ENCODE measurements around the gene SNAP29.

Gene SNAP29

GRCh38 chr22:20852503-20852902 is 6.3 kb upstream of the SNAP29 start:
- POLR2A ChIA-PET = no interaction called here

GRCh38 chr22:20853236-20853660 is 5.6 kb upstream of the SNAP29 start:
- ChIA-PET POLR2A (interaction anchor here (0.8 kb wide), 1 partner anchor 129 kb away, joined by 3 read pairs; the partner anchor contains the start of gene LZTR1), CTCF (interaction anchor here (1.3 to 2.0 kb wide), 4 partner anchors 8 to 69 kb away, joined by 3 to 6 read pairs (median 4); no protein-coding TSS in a partner anchor)
- Histone ChIP-seq H3K4me1 (ENCODE audit: control insufficient read depth, insufficient read depth, low read length) (0 out of 2 replicates have a peak, but pooled peaks cover 2% of the 10 kb centered on the region), H3K9me3 (ENCODE audit: control insufficient read depth, insufficient read depth, low read depth, low read length) (no peaks in the 10 kb centered on the region), H3K27ac (ENCODE audit: extremely low read depth, low read depth, low read length) (no peak overlapping the region), H3K36me3 (ENCODE audit: control insufficient read depth in 2 of 2, insufficient read depth in 1 of 2, low read length in 2 of 2) (no peaks in the 10 kb centered on the region), H3K4me3 (ENCODE audit: low read depth, low read length) (no peak overlapping the region)
- TF ChIP-seq ZNF274 (IDR thresholded peaks at IDR 0.05; ENCODE audit: low read length) (no peak), ZNF274 (tag by site-specific recombination; IDR thresholded peaks at IDR 0.05; ENCODE audit: borderline replicate concordance) (no peak), ZNF138 (tag by site-specific recombination; IDR thresholded peaks at IDR 0.05; ENCODE audit: borderline replicate concordance) (no peak), ZNF148 (tag by site-specific recombination; IDR thresholded peaks at IDR 0.05; ENCODE audit: borderline replicate concordance) (no peak), ZNF112 (tag by site-specific recombination; IDR thresholded peaks at IDR 0.05) (no peak), ZNF707 (tag by site-specific recombination; IDR thresholded peaks at IDR 0.05) (no peak), ZNF624 (tag by site-specific recombination; IDR thresholded peaks at IDR 0.05) (no peak)

More at GRCh38 chr22:20852503-20852902, 6.3 kb upstream of the SNAP29 start:
- Histone ChIP-seq H3K4me3 (ENCODE audit: low read depth, low read length) (no peak overlapping the region), H3K27ac (ENCODE audit: extremely low read depth, low read depth, low read length) (no peak overlapping the region), H3K4me1 (ENCODE audit: control insufficient read depth, insufficient read depth, low read length) (0 out of 2 replicates have a peak, but pooled peaks cover 2% of the 10 kb centered on the region), H3K9me3 (ENCODE audit: control insufficient read depth, insufficient read depth, low read depth, low read length) (no peaks in the 10 kb centered on the region), H3K36me3 (ENCODE audit: control insufficient read depth in 2 of 2, insufficient read depth in 1 of 2, low read length in 2 of 2) (no peaks in the 10 kb centered on the region)
- CTCF ChIA-PET = interaction anchor here (1.9 to 2.0 kb wide), 2 partner anchors 33 to 49 kb away, joined by 5 to 6 read pairs; no protein-coding TSS in a partner anchor
- TF ChIP-seq ZBTB21 (tag by site-specific recombination; IDR thresholded peaks at IDR 0.05) (no peak), ZNF133 (tag by site-specific recombination; IDR thresholded peaks at IDR 0.05) (peak; percentile 64)

- Histone ChIP-seq H3K4me3 (ENCODE audit: low read depth, low read length) (peak overlapping the region; percentile 73), H3K27ac (ENCODE audit: extremely low read depth, low read depth, low read length) (no peak overlapping the region), H3K9me3 (ENCODE audit: control insufficient read depth, insufficient read depth, low read depth, low read length) (no peaks in the 10 kb centered on the region), H3K36me3 (ENCODE audit: control insufficient read depth in 2 of 2, insufficient read depth in 1 of 2, low read length in 2 of 2) (peaks cover 0 to 8% of the 10 kb centered on the region in 2 experiments; a peak in 1 of 3 replicates), H3K4me1 (ENCODE audit: control insufficient read depth, insufficient read depth, low read length) (0 out of 2 replicates have a peak, but pooled peaks cover 2% of the 10 kb centered on the region)
- CTCF ChIA-PET = interaction anchor here (0.6 to 0.8 kb wide), 3 partner anchors 27 to 52 kb away, joined by 3 to 4 read pairs (median 3); no protein-coding TSS in a partner anchor
- POLR2A ChIA-PET = interaction anchor here (0.5 to 1.0 kb wide), 3 partner anchors 10 to 146 kb away, joined by 3 to 4 read pairs (median 3); no protein-coding TSS in a partner anchor
- TF ChIP-seq ZNF768 (tag by site-specific recombination; IDR thresholded peaks at IDR 0.05) = no peak
- TF ChIP-seq OSR2 (tag by site-specific recombination; IDR thresholded peaks at IDR 0.05) = no peak
- no peak for TF ChIP-seq SCRT1 (tag by site-specific recombination; IDR thresholded peaks at IDR 0.05; ENCODE audit: borderline replicate concordance)
- no peak for TF ChIP-seq ZNF23 (tag by site-specific recombination; IDR thresholded peaks at IDR 0.05; ENCODE audit: borderline replicate concordance)
- TF ChIP-seq OVOL3 (tag by site-specific recombination; IDR thresholded peaks at IDR 0.05) = no peak
- no peak for TF ChIP-seq ZFP37 (tag by site-specific recombination; IDR thresholded peaks at IDR 0.05)
- TF ChIP-seq ZIC2 (tag by site-specific recombination; IDR thresholded peaks at IDR 0.05) = no peak
- no peak for TF ChIP-seq ZBTB17 (tag by site-specific recombination; IDR thresholded peaks at IDR 0.05)
Observed at GRCh38 chr22:20857247-20857643, 1.6 kb upstream of the SNAP29 start.
